ENCODE measurements around the gene ALG14.

Gene ALG14

GRCh38 chr1:95067062-95067461 is 5.7 kb downstream of the ALG14 start:
- H3K27ac ChIP-seq (ENCODE audit: poor library complexity, severe bottlenecking), result no peak overlapping the region
- ATAC-seq (ENCODE audit: low read depth) (no peak), DNase-seq (ENCODE audit: low spot score) (no peak)
- H3K4me3 ChIP-seq (ENCODE audit: severe bottlenecking), result no peak overlapping the region
- TF ChIP-seq CTCF (IDR thresholded peaks at IDR 0.05; ENCODE audit: poor library complexity, severe bottlenecking), result no peak
- H3K27me3 ChIP-seq (ENCODE audit: insufficient read depth, poor library complexity, severe bottlenecking), result no peaks in the 10 kb centered on the region
- no peaks in the 10 kb centered on the region for H3K9me3 ChIP-seq (ENCODE audit: severe bottlenecking)
- H3K4me1 ChIP-seq (ENCODE audit: insufficient read depth, poor library complexity, severe bottlenecking), result no peaks in the 10 kb centered on the region
- H3K36me3 ChIP-seq (ENCODE audit: low read depth), result no peaks in the 10 kb centered on the region; the same call in 1 of the 2 replicates

GRCh38 chr1:95061445-95062006 is 11.2 kb downstream of the ALG14 start:
- Histone ChIP-seq H3K27me3 (ENCODE audit: insufficient read depth, poor library complexity, severe bottlenecking) (no peaks in the 10 kb centered on the region), H3K4me3 (ENCODE audit: severe bottlenecking) (no peak overlapping the region), H3K9me3 (ENCODE audit: severe bottlenecking) (no peaks in the 10 kb centered on the region), H3K27ac (ENCODE audit: poor library complexity, severe bottlenecking) (no peak overlapping the region), H3K36me3 (ENCODE audit: low read depth) (no peaks in the 10 kb centered on the region; the same call in 1 of the 2 replicates), H3K4me1 (ENCODE audit: insufficient read depth, poor library complexity, severe bottlenecking) (no peaks in the 10 kb centered on the region)
- ATAC-seq (ENCODE audit: low read depth) (no peak), DNase-seq (ENCODE audit: low spot score) (no peak)
- TF ChIP-seq CTCF (IDR thresholded peaks at IDR 0.05; ENCODE audit: poor library complexity, severe bottlenecking), result no peak

GRCh38 chr1:95058974-95059373 is 13.8 kb downstream of the ALG14 start:
- no peak overlapping the region for H3K4me3 ChIP-seq (ENCODE audit: severe bottlenecking)
- ATAC-seq (ENCODE audit: low read depth), result no peak

GRCh38 chr1:95057351-95057750 is 15.4 kb downstream of the ALG14 start:
- Histone ChIP-seq H3K4me1 (ENCODE audit: insufficient read depth, poor library complexity, severe bottlenecking) (no peaks in the 10 kb centered on the region), H3K27ac (ENCODE audit: poor library complexity, severe bottlenecking) (no peak overlapping the region), H3K4me3 (ENCODE audit: severe bottlenecking) (no peak overlapping the region), H3K27me3 (ENCODE audit: insufficient read depth, poor library complexity, severe bottlenecking) (no peaks in the 10 kb centered on the region), H3K9me3 (ENCODE audit: severe bottlenecking) (no peaks in the 10 kb centered on the region), H3K36me3 (ENCODE audit: low read depth) (no peaks in the 10 kb centered on the region)
- no peak for ATAC-seq (ENCODE audit: low read depth)
- DNase-seq (ENCODE audit: low spot score), result no peak
- no peak for TF ChIP-seq CTCF (IDR thresholded peaks at IDR 0.05; ENCODE audit: poor library complexity, severe bottlenecking)

More at GRCh38 chr1:95058974-95059373, 13.8 kb downstream of the ALG14 start:
- H3K9me3 ChIP-seq (ENCODE audit: severe bottlenecking), result no peaks in the 10 kb centered on the region
- no peaks in the 10 kb centered on the region for H3K27me3 ChIP-seq (ENCODE audit: insufficient read depth, poor library complexity, severe bottlenecking)
- H3K4me1 ChIP-seq (ENCODE audit: insufficient read depth, poor library complexity, severe bottlenecking), result no peaks in the 10 kb centered on the region
- no peak for DNase-seq (ENCODE audit: low spot score)
- H3K36me3 ChIP-seq (ENCODE audit: low read depth), result no peaks in the 10 kb centered on the region
- no peak overlapping the region for H3K27ac ChIP-seq (ENCODE audit: poor library complexity, severe bottlenecking)
- no peak for TF ChIP-seq CTCF (IDR thresholded peaks at IDR 0.05; ENCODE audit: poor library complexity, severe bottlenecking)

GRCh38 chr1:95049935-95050334 is 22.8 kb downstream of the ALG14 start:
- Histone ChIP-seq H3K27ac (ENCODE audit: poor library complexity, severe bottlenecking) (no peak overlapping the region), H3K36me3 (ENCODE audit: low read depth) (no peaks in the 10 kb centered on the region), H3K9me3 (ENCODE audit: severe bottlenecking) (no peaks in the 10 kb centered on the region), H3K27me3 (ENCODE audit: insufficient read depth, poor library complexity, severe bottlenecking) (no peaks in the 10 kb centered on the region), H3K4me1 (ENCODE audit: insufficient read depth, poor library complexity, severe bottlenecking) (no peaks in the 10 kb centered on the region), H3K4me3 (ENCODE audit: severe bottlenecking) (no peak overlapping the region)
- DNase-seq (ENCODE audit: low spot score) (no peak), ATAC-seq (ENCODE audit: low read depth) (no peak)
- TF ChIP-seq CTCF (IDR thresholded peaks at IDR 0.05; ENCODE audit: poor library complexity, severe bottlenecking), result no peak
